ENCODE data around the gene RET. TPM values are rescaled to one million over a fixed set of nuclear protein-coding genes. Genes with fewer than 3 reads are reported as not detected.
"Not testable (repeated sequence)": the region's sequence is repeated elsewhere in the genome, so short reads cannot be mapped to it uniquely, and the experiment has no call there.

Gene RET
- total RNA-seq, 1 donor from 2014 or later, result 1.0 TPM

- H3K27me3 ChIP-seq, result peaks cover 3% of the 10 kb centered on the region
- intact Hi-C loops (cut with DNase I), result no loop called here
- H3K4me1 ChIP-seq, result no peaks in the 10 kb centered on the region
- DNase-seq, result no peak
- no peak overlapping the region for H3K4me3 ChIP-seq
- ATAC-seq, result no peak
- no peak overlapping the region for H3K27ac ChIP-seq
- TF ChIP-seq, protein P1, sequence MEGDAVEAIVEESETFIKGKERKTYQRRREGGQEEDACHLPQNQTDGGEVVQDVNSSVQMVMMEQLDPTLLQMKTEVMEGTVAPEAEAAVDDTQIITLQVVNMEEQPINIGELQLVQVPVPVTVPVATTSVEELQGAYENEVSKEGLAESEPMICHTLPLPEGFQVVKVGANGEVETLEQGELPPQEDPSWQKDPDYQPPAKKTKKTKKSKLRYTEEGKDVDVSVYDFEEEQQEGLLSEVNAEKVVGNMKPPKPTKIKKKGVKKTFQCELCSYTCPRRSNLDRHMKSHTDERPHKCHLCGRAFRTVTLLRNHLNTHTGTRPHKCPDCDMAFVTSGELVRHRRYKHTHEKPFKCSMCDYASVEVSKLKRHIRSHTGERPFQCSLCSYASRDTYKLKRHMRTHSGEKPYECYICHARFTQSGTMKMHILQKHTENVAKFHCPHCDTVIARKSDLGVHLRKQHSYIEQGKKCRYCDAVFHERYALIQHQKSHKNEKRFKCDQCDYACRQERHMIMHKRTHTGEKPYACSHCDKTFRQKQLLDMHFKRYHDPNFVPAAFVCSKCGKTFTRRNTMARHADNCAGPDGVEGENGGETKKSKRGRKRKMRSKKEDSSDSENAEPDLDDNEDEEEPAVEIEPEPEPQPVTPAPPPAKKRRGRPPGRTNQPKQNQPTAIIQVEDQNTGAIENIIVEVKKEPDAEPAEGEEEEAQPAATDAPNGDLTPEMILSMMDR (IDR thresholded peaks at IDR 0.05), result no peak
- no peaks in the 10 kb centered on the region for H3K36me3 ChIP-seq
- no peaks in the 10 kb centered on the region for H3K9me3 ChIP-seq
These were observed 16.7 kb downstream of the RET start for GRCh38 chr10:43093423-43094076.

DNA sequence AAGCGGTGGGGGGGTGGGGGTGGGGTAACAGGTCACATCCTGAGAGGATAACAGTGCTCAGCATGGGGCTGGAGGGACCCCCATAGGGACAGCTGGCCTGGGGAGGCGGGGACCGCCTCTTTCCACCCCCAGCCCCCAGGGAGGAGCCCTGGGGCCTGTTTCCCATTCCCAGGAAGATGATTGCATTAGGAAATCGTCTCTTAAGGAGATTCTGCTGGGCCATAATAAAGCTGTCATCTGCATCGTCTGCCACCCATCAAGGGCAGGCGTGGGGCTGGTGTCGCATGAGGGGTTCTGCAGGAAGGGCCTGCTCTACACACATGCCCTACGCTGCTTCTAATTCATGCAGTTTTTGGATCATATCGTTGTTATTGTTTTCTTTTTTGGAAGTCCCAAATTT is 17.2 kb downstream of the RET start:
- Histone ChIP-seq H3K9me3 (no peaks in the 10 kb centered on the region), H3K4me1 (no peaks in the 10 kb centered on the region), H3K4me3 (no peak overlapping the region), H3K36me3 (no peaks in the 10 kb centered on the region), H3K27ac (no peak overlapping the region), H3K27me3 (peaks cover 3% of the 10 kb centered on the region)
- TF ChIP-seq, protein P1 (IDR thresholded peaks at IDR 0.05), result no peak
- ATAC-seq (no peak), DNase-seq (no peak)
- intact Hi-C loops (cut with DNase I), result no loop called here

DNA sequence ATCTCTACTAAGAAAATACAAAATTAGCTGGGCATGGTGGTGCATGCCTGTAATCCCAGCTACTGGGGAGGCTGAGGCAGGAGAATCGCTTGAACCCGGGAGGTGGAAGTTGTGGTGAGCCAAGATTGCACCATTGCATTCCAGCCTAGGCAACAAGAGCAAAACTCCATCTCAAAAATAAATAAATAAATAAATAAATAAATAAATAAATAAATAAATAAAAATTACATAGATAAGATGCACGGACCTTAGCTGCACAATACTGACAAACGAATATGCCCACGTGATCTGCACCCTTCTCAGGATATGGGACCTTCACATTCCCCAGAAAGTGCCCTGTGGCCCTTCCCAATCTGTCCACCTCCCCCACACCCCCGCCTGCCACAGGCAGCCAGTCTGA is 22.5 kb downstream of the RET start:
- H3K4me3 ChIP-seq; H3K36me3 ChIP-seq; DNase-seq; ATAC-seq; H3K9me3 ChIP-seq; H3K4me1 ChIP-seq; H3K27ac ChIP-seq; H3K27me3 ChIP-seq; intact Hi-C loops (cut with DNase I): not testable (repeated sequence)

DNA sequence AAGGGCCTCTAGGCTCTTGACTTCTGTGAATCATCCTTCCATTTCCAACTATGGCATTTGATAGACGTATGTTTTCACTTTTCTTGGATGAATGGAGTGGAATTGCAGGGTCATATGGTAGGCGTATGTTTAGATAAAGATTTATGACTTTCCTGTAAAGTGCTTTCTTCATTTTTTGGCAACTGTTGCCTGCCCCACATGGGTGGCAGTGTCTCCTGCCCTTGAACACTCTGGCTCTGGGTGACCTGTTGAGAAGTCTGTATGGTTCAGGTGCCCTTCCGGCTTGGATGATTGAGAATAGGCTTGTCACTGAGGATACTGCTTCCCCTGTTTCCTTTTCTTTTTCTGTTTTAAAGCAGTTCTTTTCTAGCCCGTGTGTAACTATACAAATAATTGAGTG is 23.1 kb downstream of the RET start:
- Histone ChIP-seq H3K9me3 (no peaks in the 10 kb centered on the region), H3K27ac (no peak overlapping the region), H3K36me3 (no peaks in the 10 kb centered on the region), H3K4me3 (no peak overlapping the region), H3K27me3 (peaks cover 14% of the 10 kb centered on the region), H3K4me1 (peaks cover 3% of the 10 kb centered on the region)
- ATAC-seq, result no peak
- TF ChIP-seq, protein P1 (IDR thresholded peaks at IDR 0.05), result no peak
- intact Hi-C loops (cut with DNase I), result no loop called here
- DNase-seq, result no peak

DNA sequence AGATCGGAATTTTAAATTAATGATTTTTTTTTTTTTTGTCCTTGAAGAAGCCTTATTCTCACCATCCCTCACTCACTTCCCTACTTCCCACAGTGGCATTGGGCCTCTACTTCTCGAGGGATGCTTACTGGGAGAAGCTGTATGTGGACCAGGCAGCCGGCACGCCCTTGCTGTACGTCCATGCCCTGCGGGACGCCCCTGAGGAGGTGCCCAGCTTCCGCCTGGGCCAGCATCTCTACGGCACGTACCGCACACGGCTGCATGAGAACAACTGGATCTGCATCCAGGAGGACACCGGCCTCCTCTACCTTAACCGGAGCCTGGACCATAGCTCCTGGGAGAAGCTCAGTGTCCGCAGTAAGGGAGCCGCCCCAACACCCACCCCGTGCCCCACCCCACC is 23.5 kb downstream of the RET start:
- TF ChIP-seq, protein P1 (IDR thresholded peaks at IDR 0.05), result no peak
- Histone ChIP-seq H3K4me1 (peaks cover 7% of the 10 kb centered on the region), H3K9me3 (no peaks in the 10 kb centered on the region), H3K27ac (no peak overlapping the region), H3K27me3 (peaks cover 14% of the 10 kb centered on the region), H3K4me3 (no peak overlapping the region), H3K36me3 (no peaks in the 10 kb centered on the region)
- DNase-seq (no peak), ATAC-seq (no peak)
- intact Hi-C loops (cut with DNase I), result no loop called here

GRCh38 chr10:43102063-43102828 is 25.4 kb downstream of the RET start:
- ATAC-seq (no peak), DNase-seq (no peak)
- Histone ChIP-seq H3K9me3 (no peaks in the 10 kb centered on the region), H3K27me3 (peaks cover 11% of the 10 kb centered on the region), H3K27ac (no peak overlapping the region), H3K36me3 (no peaks in the 10 kb centered on the region), H3K4me3 (no peak overlapping the region), H3K4me1 (peaks cover 10% of the 10 kb centered on the region)
- TF ChIP-seq, protein P1 (IDR thresholded peaks at IDR 0.05), result no peak
- intact Hi-C loops (cut with DNase I), result no loop called here

Data from upper lobe of right lung (tissue), 1 donor.